HG03095 (cell line): Measurements from ENCODE around the gene SLC35A4.
A peak's percentile ranks its signal among the peaks of the same experiment; 100 is the strongest.
"Not testable (repeated sequence)": the region's sequence is repeated elsewhere in the genome, so short reads cannot be mapped to it uniquely, and the experiment has no call there.

ENCODE experiments used
- ATAC-seq: cut with Tn5 transposase; IDR thresholded peaks from one replicate; pipeline ENCODE4 v1.9.1; 2021; ENCODE audit warnings: moderate library complexity; ENCODE audit not compliant: unreplicated experiment

The SLC35A4 gene

GRCh38 chr5:140557965-140558364 lies 6.7 kb upstream of the SLC35A4 start:
- no peak for ATAC-seq

GRCh38 chr5:140558542-140558941 lies 6.1 kb upstream of the SLC35A4 start:
- no peak for ATAC-seq

GRCh38 chr5:140560227-140560626 lies 4.4 kb upstream of the SLC35A4 start:
- no peak for ATAC-seq

DNA sequence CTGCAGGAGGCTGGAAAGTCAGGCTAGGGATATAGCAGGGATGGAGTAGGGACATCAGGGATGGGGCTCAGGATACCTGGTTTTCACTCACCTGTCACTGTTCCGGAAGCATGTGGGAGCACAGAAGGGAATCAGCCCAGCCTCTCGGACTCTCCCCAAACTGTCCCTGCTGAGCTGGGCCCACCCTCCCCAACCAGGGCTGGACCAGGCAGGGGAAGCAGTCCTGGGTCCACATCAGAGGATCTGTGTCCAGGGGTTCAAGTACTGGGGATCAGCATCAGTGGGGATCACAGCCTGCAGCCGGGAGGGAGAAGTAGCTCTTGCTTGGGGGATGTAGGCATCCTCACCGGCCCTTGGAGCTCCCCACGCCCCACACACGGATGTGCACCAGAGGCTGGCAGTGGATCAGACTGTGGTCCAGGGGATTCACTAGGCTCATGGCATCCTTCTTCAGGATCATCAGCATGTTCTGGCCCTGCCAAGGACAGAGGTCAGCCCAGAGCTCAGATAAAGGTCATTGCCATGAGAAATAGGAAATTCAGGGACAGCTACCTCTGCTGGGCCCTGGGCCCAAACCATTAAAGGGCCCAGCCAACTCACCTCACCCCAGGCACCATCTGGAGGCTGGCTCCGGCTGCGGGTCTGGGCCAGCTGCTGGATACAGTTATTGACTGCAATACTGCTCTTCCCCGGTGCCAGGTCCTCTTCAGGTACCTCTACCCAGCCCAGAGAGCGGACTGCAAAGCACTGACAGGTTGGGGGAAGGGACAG lies 2.7 kb upstream of the SLC35A4 start:
- no peak for ATAC-seq

GRCh38 chr5:140563596-140563995 lies 1.0 kb upstream of the SLC35A4 start:
- ATAC-seq, result no peak

- ATAC-seq, result peak; percentile 0
Measured at GRCh38 chr5:140565024-140565779, 574 bp downstream of the SLC35A4 start.

DNA sequence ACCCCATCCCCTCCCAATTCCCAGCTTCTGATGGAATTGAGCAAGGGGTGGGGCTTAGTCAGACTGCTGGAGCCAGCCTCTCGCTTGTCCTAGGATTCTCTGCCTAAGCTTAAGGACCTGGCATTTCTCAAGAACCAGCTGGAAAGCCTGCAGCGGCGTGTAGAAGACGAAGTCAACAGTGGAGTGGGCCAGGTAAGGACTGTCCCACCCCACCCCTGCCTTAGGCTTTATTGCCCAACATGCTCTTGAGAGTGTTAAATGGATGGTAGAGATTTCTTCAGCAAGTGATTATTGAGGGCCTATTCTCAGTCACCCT lies 1.1 kb downstream of the SLC35A4 start:
- ATAC-seq, result no peak

- ATAC-seq, result no peak
Measured at GRCh38 chr5:140566665-140567064, 2.0 kb downstream of the SLC35A4 start.

DNA sequence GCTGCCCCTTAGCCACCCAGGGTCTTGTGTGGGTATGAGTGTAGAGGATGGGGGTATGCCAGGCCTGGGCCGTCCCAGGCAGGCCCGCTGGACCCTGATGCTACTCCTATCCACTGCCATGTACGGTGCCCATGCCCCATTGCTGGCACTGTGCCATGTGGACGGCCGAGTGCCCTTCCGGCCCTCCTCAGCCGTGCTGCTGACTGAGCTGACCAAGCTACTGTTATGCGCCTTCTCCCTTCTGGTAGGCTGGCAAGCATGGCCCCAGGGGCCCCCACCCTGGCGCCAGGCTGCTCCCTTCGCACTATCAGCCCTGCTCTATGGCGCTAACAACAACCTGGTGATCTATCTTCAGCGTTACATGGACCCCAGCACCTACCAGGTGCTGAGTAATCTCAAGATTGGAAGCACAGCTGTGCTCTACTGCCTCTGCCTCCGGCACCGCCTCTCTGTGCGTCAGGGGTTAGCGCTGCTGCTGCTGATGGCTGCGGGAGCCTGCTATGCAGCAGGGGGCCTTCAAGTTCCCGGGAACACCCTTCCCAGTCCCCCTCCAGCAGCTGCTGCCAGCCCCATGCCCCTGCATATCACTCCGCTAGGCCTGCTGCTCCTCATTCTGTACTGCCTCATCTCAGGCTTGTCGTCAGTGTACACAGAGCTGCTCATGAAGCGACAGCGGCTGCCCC lies 2.6 kb downstream of the SLC35A4 start:
- ATAC-seq, result no peak

- no peak for ATAC-seq
Measured at GRCh38 chr5:140567871-140568270, 3.2 kb downstream of the SLC35A4 start.

- no peak for ATAC-seq
Measured at GRCh38 chr5:140568443-140569063, 3.9 kb downstream of the SLC35A4 start.

DNA sequence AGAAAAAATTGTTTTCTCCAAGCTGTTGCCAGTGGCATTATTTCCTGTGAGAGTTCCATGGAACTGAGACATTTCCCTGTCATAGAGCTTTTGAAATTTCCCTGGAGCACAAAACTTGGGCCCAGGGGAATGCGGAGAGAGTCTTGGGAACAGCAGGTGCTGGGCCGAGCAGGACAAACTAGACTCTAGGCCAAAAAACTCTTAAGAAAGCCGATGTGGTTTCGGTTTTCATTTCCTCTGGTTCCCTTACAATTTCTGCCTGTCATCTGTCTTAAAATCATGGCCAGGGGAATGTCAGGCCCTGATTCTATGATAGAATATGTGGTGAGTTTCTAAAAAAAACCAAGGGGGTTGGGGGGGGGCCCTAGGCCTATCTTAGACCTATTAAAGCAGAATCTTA lies 4.6 kb downstream of the SLC35A4 start:
- no peak for ATAC-seq

DNA sequence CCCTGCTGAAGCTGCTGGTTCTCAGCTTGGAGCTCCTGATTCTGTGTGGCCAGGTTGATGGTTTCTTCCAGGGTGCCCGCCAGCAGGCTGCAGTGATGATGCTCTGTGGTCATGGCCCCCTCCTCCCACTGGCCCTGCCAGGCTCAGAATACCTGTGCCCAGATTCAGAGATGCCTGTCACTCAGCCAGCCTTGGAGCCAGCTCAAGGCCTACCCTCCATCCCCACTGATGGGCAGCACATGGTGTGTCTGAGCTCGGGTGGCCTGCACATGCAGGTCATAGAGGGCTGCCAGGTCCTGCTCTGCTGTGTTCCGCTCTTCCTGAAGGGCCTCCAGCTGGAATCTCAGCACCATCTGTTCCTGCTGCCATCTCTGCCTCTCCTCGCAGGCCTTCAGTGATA lies 5.4 kb downstream of the SLC35A4 start:
- no peak for ATAC-seq

GRCh38 chr5:140570488-140570887 lies 5.9 kb downstream of the SLC35A4 start:
- no peak for ATAC-seq

DNA sequence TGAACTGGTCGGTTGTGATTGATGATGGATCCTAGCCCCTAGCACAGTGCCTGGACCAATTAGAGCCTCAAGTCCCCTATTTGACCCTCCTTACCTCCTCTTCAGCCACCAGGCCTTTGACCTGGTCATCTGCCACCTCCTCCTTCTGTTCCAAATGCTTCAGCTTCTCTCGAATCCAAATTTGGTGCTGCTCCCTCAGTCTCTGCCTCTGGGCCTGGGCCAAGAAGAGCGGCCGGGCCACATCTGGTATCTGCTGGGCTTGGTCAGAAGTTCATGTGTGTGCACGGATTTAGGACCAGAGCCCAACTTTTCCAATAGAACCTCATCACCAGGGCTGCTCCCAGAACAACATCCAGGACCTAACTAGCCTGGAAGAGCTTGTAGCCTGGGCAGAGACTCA lies 6.5 kb downstream of the SLC35A4 start:
- no peak for ATAC-seq

- ATAC-seq, result no peak
Measured at GRCh38 chr5:140573683-140574082, 9.1 kb downstream of the SLC35A4 start.

- no peak for ATAC-seq
Measured at GRCh38 chr5:140574165-140574564, 9.5 kb downstream of the SLC35A4 start.

- no peak for ATAC-seq
Measured at GRCh38 chr5:140575309-140575708, 10.7 kb downstream of the SLC35A4 start.

- ATAC-seq, result no peak
Measured at GRCh38 chr5:140576776-140577201, 12.2 kb downstream of the SLC35A4 start.

DNA sequence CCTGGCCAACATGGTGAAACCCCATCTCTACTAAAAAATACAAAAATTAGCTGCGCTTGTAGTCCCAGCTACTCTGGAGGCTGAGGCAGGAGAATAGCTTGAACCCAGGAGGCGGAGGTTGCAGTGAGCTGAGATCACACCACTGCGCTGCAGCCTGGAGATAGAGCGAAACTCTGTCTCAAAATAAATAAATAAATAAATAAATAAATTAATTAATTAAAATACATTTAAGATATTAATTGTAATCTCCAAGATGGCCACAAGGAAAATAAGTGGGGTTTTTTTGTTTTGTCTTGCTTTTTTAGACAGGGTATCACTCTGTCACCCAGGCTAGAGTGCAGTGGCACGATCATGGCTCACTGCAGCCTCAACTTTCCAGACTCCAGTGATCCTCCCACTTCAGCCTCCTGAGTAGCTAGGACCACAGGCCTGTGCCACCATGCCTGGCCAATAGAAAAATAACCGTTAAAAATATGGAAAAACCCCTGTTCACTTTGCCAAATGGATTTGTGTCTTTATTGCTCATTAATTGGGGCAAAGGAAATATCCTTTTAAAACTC lies 14.6 kb downstream of the SLC35A4 start:
- ATAC-seq, result not testable (repeated sequence)

- ATAC-seq, result no peak
Measured at GRCh38 chr5:140587495-140587894, 22.9 kb downstream of the SLC35A4 start.
